Astrocyte (in vitro differentiated cells and primary cell): ENCODE data around the gene ZBTB17. TPM values are rescaled to one million over a fixed set of nuclear protein-coding genes. Genes with fewer than 3 reads are reported as not detected.

Experiments
- DNase-seq: peaks from one replicate; pipeline ENCODE4 v3.0.0-alpha.2; 2010; ENCODE audit warnings: low read depth
- FAIRE-seq: peaks from 2 replicates; lab custom pipeline; 2011; peaks lifted over from hg19 to GRCh38; lab: Jason Lieb, UNC
- H2AFZ ChIP-seq: 2 replicates; pipeline ENCODE4 v1.6.0; 2012; ENCODE audit warnings: low read depth, low read length, inconsistent platforms
- H3K27ac ChIP-seq: 2 replicates; pipeline ENCODE4 v1.5.1; 2011; ENCODE audit warnings: low read depth, low read length, inconsistent platforms
- H3K27me3 ChIP-seq: 2 replicates; pipeline ENCODE4 v1.6.0; 2011; ENCODE audit warnings: low read length, inconsistent platforms; ENCODE audit not compliant: insufficient read depth
- H3K36me3 ChIP-seq: 2 replicates; pipeline ENCODE4 v1.5.1; 2011; ENCODE audit warnings: low read length, inconsistent platforms; ENCODE audit not compliant: insufficient read depth
- H3K4me1 ChIP-seq: 2 replicates; pipeline ENCODE4 v1.5.1; 2011; ENCODE audit warnings: low read length, inconsistent platforms; ENCODE audit not compliant: insufficient read depth
- H3K4me2 ChIP-seq: 2 replicates; pipeline ENCODE4 v1.6.0; 2012; ENCODE audit warnings: low read length, inconsistent platforms
- H3K4me3 ChIP-seq: 2 replicates; pipeline ENCODE4 v1.5.1; 2011; ENCODE audit warnings: low read depth, mild to moderate bottlenecking, low read length, inconsistent platforms; ENCODE audit not compliant: insufficient read depth
- H3K79me2 ChIP-seq: 2 replicates; pipeline ENCODE4 v1.6.0; 2012; ENCODE audit warnings: mild to moderate bottlenecking, low read length, inconsistent platforms; ENCODE audit not compliant: insufficient read depth
- H3K9ac ChIP-seq: 2 replicates; pipeline ENCODE4 v1.6.0; 2012; ENCODE audit warnings: mild to moderate bottlenecking, low read length, inconsistent platforms
- H3K9me3 ChIP-seq: 2 replicates; pipeline ENCODE4 v1.5.1; 2012; ENCODE audit warnings: low read depth, mild to moderate bottlenecking, low read length, inconsistent platforms; ENCODE audit not compliant: insufficient read depth
- H4K20me1 ChIP-seq: 2 replicates; pipeline ENCODE4 v1.6.0; 2012; ENCODE audit warnings: low read length, inconsistent platforms; ENCODE audit not compliant: insufficient read depth
- H3K27ac Mint-ChIP-seq: one replicate; pipeline ENCODE4 v1.8.0; 2021; ENCODE audit warnings: mild to moderate bottlenecking, mixed read lengths; ENCODE audit not compliant: unreplicated experiment
- H3K27me3 Mint-ChIP-seq: one replicate; pipeline ENCODE4 v1.8.0; 2021; ENCODE audit warnings: low read depth, mixed read lengths; ENCODE audit not compliant: unreplicated experiment
- H3K36me3 Mint-ChIP-seq: one replicate; pipeline ENCODE4 v1.8.0; 2021; ENCODE audit warnings: low read depth, mixed read lengths; ENCODE audit not compliant: unreplicated experiment
- H3K4me1 Mint-ChIP-seq: one replicate; pipeline ENCODE4 v1.8.0; 2021; ENCODE audit warnings: low read depth, mixed read lengths; ENCODE audit not compliant: unreplicated experiment
- H3K4me3 Mint-ChIP-seq: one replicate; pipeline ENCODE4 v1.8.0; 2021; ENCODE audit warnings: mild to moderate bottlenecking, moderate library complexity, mixed read lengths; ENCODE audit not compliant: unreplicated experiment
- H3K9me3 Mint-ChIP-seq: one replicate; pipeline ENCODE4 v1.8.0; 2021; ENCODE audit warnings: mild to moderate bottlenecking, mixed read lengths; ENCODE audit not compliant: unreplicated experiment
- CTCF ChIP-seq: IDR thresholded peaks from 2 replicates; pipeline ENCODE4 v1.5.1; 2011; ENCODE audit warnings: low read depth, mild to moderate bottlenecking, inconsistent platforms, low read length, moderate library complexity; ENCODE audit not compliant: insufficient read depth
- EZH2 ChIP-seq: IDR thresholded peaks from 2 replicates; pipeline ENCODE4 v1.6.1; 2012; ENCODE audit warnings: mild to moderate bottlenecking, low read length, inconsistent platforms; ENCODE audit not compliant: insufficient read depth
- total RNA-seq: library from RNA; stranded (reverse); gene quantifications from 2 replicates; pipeline ENCODE4 v1.2.1, GENCODE V29; 2021

ZBTB17 gene
- total RNA-seq, 1 donor from 2014 or later, result 28.1 TPM

- Histone ChIP-seq H3K79me2 (peaks cover 26% of the 10 kb centered on the region), H3K9me3 (no peaks in the 10 kb centered on the region), H3K27ac (no peak overlapping the region), H4K20me1 (peaks cover 18% of the 10 kb centered on the region), H2AFZ (no peak overlapping the region), H3K9ac (no peak overlapping the region), H3K4me1 (peaks cover 15% of the 10 kb centered on the region), H3K27me3 (no peaks in the 10 kb centered on the region), H3K36me3 (peaks cover 41% of the 10 kb centered on the region), H3K4me2 (no peak overlapping the region), H3K4me3 (no peak overlapping the region)
- Mint-ChIP-seq H3K36me3 (peaks cover 52% of the 10 kb centered on the region), H3K9me3 (peaks cover 2% of the 10 kb centered on the region), H3K4me3 (no peak overlapping the region), H3K4me1 (peaks cover 3% of the 10 kb centered on the region), H3K27me3 (no peaks in the 10 kb centered on the region), H3K27ac (no peak overlapping the region)
- FAIRE-seq, result no peak
- no peak for TF ChIP-seq CTCF
- no peak for TF ChIP-seq EZH2
- no peak for DNase-seq
Observed at GRCh38 chr1:15934211-15935055, 41.5 kb downstream of the ZBTB17 start.

- H3K4me2 ChIP-seq, result no peak overlapping the region
- no peaks in the 10 kb centered on the region for H3K27me3 ChIP-seq
- FAIRE-seq (no peak), DNase-seq (no peak)
- H3K9me3 ChIP-seq, result no peaks in the 10 kb centered on the region
- H4K20me1 ChIP-seq, result peaks cover 13% of the 10 kb centered on the region
- H3K9ac ChIP-seq, result no peak overlapping the region
- TF ChIP-seq EZH2, result no peak
- no peak for TF ChIP-seq CTCF
- H3K27ac ChIP-seq, result no peak overlapping the region
- Mint-ChIP-seq H3K9me3 (peaks cover 2% of the 10 kb centered on the region), H3K4me1 (peaks cover 3% of the 10 kb centered on the region), H3K36me3 (peaks cover 52% of the 10 kb centered on the region), H3K27ac (no peak overlapping the region), H3K27me3 (no peaks in the 10 kb centered on the region), H3K4me3 (no peak overlapping the region)
- no peak overlapping the region for H2AFZ ChIP-seq
- peaks cover 45% of the 10 kb centered on the region for H3K36me3 ChIP-seq
- H3K79me2 ChIP-seq, result peaks cover 32% of the 10 kb centered on the region
- no peak overlapping the region for H3K4me3 ChIP-seq
- peaks cover 10% of the 10 kb centered on the region for H3K4me1 ChIP-seq
Observed at GRCh38 chr1:15933684-15934083, 42.2 kb downstream of the ZBTB17 start.

GRCh38 chr1:15932612-15933011, 43.3 kb downstream of the ZBTB17 start:
- TF ChIP-seq EZH2 (no peak), CTCF (no peak)
- peaks cover 37% of the 10 kb centered on the region for H3K79me2 ChIP-seq
- DNase-seq, result no peak
- no peak overlapping the region for H3K4me3 ChIP-seq
- H3K27ac Mint-ChIP-seq, result no peak overlapping the region
- FAIRE-seq, result no peak
- H3K36me3 ChIP-seq, result peaks cover 53% of the 10 kb centered on the region
- H3K36me3 Mint-ChIP-seq, result peaks cover 53% of the 10 kb centered on the region
- no peak overlapping the region for H3K27ac ChIP-seq
- H4K20me1 ChIP-seq, result peaks cover 11% of the 10 kb centered on the region
- H3K9me3 ChIP-seq, result no peaks in the 10 kb centered on the region
- H3K4me3 Mint-ChIP-seq, result no peak overlapping the region
- peaks cover 6% of the 10 kb centered on the region for H3K4me1 ChIP-seq
- no peak overlapping the region for H3K9ac ChIP-seq
- H3K27me3 ChIP-seq, result no peaks in the 10 kb centered on the region
- peaks cover 2% of the 10 kb centered on the region for H3K9me3 Mint-ChIP-seq
- H3K4me2 ChIP-seq, result no peak overlapping the region
- H2AFZ ChIP-seq, result no peak overlapping the region
- no peaks in the 10 kb centered on the region for H3K27me3 Mint-ChIP-seq
- peaks cover 3% of the 10 kb centered on the region for H3K4me1 Mint-ChIP-seq
